NCI-H1105 treated with DMSO at 0.1 percent for 48 hours (cell line): Measurements from ENCODE around the gene COL5A3.
"Not testable (repeated sequence)": the region's sequence is repeated elsewhere in the genome, so short reads cannot be mapped to it uniquely, and the experiment has no call there.

Experiments
- DNase-seq: peaks from one replicate; lab custom pipeline; 2025; lab: John Stamatoyannopoulos, UW

COL5A3 gene

DNA sequence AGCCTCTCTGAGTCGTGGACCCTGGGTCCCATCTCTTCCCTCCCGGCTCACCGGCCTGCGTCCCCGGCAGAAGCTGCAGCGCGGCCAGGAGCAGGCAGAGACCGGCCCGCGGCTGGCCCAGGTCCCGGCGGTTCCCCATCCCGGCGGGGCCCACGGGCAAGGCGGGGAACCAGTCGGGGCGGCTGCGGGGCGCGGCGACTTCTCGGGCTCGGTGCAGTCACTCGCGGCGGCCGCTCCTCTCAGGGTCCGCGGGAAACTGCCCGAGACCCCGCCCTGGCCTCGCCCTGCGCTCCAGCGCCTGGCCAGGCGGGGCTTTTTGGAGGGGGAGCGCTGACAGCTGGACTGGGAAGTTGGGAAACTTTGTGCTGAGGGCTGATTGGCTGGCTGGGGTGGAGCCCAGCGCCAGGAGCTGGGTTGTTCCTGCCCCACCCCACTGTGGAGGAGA is at the start of gene COL5A3:
COL5A3 (minus strand) TSS at position 258 of the 445 bp plus-strand sequence; CDS start at position 139, 119 bp downstream.
- DNase-seq = no peak

DNA sequence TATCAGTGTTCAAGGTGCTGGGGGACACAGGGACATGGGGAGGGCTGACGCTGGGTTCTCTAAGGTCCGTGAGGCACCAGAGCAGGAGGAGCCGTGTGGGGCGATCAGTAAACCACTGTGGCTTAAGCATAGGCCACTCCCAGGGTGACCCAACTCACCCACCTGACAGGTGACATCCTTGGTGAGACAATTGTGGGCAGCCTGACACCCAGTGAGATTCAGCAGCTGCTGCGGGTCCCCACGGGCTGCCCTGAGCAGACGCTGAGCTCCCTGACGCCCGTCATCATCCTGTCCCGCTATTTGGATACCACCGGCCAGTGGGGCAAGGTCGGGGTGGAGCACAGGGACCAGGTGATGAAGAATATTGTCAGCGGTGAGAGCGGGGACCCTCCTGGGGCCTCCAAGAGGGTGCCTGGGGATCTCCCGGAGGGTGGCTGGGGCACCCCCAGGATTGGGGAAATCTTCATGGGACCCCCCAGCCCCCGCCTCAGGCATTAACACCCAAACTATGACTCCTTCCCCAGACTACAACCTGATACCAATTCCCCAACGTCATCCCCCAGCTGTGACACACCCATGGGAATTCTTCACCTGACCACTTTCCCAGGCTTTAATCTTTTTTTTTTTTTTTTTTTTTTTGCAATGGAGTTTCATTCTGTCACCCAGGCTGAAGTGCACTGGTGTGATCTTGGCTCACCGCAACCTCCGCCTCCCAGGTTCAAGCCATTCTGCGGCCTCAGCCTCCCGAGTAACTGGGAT is 42.5 kb upstream of the COL5A3 start:
- DNase-seq = no peak

DNA sequence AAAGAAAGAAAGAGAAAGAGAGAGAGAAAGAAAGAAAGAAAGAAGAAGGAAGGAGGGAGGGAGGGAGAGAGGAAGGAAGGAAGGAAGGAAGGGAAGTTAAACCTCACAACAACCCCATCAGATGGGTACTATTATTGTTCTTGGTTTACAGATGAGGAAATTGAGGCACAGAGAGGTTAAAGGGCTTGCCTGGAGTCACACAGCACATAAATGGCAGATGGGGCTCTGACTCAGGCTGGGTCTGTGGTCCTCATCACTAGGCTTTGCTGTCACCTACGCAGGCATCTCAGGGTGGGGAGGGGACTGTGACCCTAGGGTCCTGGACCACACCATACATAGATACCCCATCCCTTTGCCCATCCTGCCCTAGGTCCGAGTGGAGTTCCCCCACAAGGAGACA is 39.3 kb upstream of the COL5A3 start:
- no peak for DNase-seq

DNA sequence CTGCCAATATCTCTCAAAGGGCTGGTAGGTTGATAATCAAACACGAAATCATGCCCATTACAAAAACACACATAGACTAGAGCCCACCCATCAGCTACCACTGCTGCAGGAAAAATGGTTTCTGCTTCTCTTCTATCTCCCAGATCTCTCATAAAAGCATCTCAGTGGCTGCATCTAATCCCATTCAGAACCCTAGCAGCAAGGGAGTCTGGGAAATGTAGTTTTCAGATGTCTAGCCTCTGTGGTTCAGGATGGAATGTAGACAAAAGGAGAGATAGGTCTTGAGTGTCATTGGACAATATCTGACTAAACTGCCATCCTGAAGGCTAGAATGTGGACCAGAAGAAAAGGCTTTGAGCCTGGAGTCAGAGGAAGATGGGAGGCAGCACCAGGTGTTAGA is 35.1 kb upstream of the COL5A3 start:
- no peak for DNase-seq

DNA sequence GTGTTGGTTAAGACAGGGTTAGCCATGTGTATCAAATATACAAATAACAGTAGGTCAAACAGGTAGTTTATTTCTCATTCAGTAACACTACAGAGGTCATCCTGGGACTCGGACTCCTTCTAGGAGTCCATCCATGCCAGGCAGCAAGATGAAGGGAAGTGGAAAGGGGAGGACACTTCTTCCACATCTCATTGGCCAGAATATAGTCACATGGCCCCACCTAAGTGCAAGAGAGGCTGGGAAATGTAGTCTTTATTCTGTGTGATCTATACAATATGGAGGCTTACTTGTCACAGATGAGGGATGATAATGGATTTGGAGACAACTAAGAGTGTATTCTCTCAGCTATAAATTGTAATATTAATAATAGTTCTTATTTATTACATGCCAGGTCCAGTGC is 34.1 kb upstream of the COL5A3 start:
- peak; percentile 9 for DNase-seq

DNA sequence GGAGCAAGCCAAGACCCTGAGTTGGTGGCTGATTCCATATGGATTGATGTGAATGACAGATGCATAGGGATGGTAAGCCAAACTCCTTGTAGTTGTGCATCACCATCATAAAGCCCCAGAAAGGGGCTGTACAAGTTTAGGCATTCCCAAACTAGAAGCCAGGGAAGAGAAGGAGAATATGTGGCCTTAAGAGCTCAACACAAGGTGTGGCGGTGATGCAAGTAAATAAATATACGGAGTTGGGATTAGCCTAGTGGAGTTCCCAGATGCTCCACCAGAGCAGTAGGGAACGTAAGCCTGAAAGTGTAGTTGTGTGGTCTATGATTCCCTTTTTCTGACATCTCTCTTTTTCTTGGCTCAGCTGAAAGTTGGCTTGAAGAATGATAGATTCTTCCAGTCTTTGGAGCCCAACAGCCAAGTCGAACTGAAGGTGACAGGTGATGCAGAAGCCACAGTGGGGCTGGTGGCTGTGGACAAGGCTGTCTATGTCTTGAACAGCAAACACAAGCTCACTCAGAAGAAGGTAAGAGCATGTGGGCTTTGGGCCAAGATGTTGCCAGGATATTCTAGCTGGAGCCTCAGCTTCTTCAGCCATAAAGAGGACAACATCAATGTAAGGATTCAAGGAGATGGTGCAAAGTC is 33.1 kb upstream of the COL5A3 start:
- DNase-seq = no peak

DNA sequence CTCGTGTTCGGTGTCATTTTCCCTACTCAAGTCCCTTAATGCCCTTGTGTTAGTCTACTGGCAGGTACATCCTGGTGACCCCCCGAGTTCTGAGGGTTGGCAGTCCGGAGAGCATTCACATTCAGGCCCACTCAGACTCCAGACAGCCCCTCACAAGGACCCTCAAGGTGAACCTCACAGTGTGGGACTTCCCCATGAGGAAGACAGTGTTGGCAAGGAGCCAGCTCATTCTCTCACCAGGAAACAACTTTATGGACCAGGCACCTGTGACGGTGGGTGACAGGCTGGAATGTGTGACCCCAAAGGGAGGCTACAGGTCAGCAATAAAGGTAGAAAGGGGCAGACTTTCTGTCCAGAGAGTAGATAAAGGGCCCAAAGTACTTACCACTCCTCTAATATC is 27.5 kb upstream of the COL5A3 start:
- no peak for DNase-seq

DNA sequence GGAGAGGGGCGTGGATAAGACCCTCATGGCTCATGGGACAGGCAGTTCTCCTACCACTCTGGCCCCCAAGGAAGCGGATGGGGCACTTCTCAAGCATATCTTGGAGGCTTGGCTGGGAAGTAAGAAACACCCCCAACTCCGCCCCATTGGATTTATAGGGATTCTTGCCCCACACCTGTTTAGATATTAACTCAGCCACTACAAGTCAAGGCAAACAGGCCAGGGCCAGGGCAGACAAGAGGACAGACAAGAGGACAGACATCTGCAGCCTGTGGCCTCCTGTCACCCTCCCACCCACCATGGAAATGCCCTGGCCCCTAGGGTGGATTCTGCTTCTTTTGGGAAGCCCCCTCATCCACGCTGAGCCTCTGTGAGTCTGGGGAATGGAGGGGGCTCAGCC is 27.1 kb upstream of the COL5A3 start:
- no peak for DNase-seq

DNA sequence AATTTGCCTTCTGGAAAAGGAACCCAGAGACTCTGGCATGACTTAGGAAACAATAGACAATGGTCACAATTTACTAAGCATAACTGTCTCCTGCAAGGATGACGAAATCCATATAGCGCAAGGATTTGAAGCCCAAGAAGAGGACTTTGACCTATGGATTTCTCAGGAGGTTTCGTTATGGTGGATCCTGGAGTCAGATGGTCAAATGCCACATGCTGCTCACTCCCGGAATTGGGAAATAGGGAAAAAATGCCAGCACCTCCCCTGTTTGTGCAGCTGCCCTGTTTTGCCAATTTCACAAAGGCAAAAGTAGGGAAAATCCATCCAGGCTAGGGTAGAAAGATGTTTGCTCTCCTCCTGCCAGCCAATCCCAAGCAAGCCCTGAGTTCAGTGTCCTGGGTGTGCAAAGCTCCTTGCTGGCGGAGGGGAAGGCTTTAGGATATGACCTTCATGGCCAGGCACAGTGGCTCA is 26.3 kb upstream of the COL5A3 start:
- no peak for DNase-seq

DNA sequence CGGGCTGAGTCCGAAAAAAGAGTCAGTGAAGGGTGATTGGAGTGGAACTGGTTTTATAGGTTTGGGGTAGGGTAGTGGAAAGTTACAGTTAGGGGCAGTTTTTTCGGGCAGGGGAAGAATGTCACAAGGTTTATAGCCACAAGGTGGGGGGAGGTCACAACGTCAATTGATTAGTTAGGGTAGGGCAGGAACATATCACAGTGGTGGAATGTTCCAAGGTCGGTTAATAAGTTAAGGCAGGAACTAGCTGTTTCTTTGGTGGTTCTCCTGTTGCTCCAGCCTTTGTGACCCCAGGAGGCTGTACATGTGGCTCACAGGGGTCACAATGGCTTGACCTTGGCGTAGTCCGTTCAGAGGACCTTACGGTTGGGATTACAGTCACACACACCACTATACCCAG is 23.3 kb upstream of the COL5A3 start:
- no peak for DNase-seq

DNA sequence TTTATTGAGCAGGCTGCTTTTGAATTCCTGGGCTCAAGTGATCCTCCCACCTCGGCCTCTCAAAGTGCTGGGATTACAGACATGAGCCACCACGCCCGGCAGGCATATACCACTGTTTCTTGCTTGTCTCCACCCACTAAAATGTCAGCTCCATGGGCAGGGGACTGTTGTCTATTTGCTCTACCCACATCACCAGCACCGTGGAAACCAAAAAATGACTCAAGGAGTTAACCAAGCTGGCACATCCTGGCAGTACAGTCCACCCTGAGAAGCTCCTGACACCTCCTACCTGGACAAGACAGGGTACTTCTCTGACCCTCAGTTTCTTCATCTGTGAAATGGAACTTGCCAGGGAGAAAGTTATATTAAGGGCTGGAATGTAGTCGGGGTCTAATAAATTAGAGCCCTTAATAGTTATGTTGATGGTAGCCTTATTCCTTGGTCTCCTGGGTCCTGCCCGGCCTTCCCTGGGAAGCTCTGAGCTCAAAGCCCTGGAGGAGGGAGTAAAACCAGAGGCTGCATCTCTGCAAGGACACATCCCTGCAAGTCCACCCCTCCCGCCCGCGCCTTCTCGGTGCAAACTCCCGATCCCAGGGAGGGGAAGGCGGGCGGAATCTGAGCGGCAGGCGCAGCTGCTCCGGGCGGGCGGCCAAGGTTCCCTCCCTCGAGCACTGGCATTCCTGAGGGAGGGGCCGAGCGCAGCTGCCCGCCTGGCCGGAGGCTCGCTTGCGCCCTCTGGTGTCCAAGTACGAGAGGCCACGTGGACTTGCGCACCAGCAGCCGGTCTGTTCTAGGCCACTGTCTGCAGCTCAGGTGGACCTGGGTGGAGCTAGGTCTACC is 17.1 kb upstream of the COL5A3 start:
- peak; percentile 95 for DNase-seq

DNA sequence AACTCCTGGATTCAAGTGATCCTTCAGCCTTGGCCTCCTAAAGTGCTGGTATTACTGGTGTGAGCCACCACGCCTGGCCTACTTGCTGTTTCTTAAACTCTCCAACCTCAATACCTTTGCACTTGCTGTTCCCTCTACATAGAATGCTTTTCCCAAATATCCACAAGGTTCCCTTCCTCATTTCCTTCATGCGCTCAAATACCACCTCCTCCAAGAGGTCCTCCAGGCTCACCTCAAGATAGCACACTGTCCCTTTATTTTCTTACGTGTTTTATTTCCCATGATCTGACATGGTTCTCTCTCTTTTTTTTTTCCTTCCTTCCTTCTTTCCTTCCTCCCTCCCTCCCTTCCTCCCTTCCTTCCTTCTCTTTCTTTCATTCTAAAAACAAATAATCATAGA is 16.4 kb upstream of the COL5A3 start:
- no peak for DNase-seq

DNA sequence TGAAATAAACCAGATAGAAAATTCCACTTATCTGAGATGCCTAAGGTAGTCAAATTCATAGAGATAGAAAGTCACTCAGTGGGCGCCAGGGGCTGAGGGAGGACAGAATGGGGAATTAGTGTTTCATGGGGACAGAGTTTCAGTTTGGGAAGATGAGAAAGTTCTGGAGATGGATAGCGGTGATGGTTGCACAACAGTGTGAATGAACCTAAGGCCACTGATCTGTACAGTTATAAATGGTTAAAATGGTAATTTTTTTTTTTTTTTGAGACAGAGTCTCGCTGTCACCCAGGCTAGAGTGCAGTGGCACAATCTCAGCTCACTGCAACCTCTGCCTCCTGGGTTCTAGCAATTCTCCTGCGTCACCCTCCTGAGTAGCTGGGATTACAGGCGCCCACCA is 12.8 kb upstream of the COL5A3 start:
- DNase-seq = not testable (repeated sequence)

DNA sequence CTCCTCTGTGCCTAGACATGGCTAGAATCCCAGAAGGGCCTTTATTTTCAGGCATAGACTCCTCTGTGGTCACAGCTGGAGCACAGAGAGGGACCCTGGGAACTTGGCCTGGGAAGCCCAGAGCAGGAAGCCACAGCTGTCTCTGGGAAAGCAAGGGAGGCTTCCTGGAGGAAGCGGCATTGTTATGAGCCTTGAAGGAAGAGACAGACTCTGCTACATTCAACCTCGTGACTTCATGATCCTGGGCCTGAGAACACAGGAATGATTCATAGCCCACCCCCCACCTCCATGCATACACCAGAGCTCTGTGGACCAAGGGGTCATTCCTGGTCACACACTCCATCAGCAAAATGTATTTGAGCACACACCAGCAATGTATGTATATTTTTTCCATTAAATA is 11.6 kb upstream of the COL5A3 start:
- no peak for DNase-seq

DNA sequence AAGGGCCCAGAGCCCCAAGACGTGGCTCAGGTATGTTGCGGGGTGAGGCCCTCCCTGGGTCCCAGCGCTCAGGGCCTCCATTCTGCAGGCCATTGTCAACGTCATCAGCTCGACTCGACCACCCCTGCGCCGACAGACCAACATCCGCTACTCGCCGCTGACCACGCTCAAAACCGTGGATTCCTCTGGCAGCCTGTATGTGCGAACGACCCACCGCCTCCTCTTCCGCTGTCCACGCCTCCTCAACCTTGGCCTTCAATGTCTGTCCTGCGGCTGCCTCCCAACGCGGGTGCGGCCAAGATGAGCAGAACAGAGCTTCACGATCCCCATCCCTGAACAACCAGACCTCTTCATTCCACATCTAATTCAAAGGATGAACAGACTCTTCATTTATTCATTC is 11.1 kb upstream of the COL5A3 start:
- no peak for DNase-seq

DNA sequence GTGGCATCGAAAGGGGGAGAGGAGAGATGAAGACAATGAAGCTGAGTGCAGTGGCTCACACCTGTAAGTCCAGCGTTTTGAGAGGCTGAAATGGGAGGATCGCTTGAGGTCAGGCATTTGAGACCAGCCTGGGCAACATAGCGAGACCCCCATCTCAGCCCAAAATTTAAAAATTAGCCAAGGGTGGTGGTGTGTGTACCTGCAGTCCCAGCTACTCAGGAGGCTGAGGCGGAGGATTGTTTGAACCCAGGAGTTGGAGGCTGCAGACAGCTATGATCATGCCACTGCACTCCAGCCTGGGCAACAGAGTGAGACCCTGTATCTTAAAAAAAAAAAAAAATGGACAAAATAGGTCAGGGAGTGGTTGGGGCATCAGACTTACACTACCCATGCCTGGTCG is 10.5 kb upstream of the COL5A3 start:
- DNase-seq = no peak

DNA sequence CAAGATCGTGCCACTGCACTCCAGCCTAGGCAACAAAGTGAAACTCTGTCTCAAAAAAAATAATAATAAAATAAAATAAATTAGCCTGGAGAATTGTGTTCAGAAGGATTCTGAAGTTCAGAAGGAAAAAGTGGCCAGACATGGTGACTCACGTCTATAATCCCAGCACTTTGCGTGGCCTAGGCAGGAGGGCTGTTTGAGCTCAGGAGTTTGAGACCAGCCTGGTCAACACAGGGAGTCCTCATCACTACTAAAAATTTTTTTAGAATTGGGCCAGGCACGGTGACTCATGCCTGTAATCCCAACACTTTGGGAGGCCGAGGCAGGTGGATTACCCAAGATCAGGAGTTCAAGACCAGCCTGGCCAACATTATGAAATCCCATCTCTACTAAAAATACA is 8.9 kb upstream of the COL5A3 start:
- no peak for DNase-seq

DNA sequence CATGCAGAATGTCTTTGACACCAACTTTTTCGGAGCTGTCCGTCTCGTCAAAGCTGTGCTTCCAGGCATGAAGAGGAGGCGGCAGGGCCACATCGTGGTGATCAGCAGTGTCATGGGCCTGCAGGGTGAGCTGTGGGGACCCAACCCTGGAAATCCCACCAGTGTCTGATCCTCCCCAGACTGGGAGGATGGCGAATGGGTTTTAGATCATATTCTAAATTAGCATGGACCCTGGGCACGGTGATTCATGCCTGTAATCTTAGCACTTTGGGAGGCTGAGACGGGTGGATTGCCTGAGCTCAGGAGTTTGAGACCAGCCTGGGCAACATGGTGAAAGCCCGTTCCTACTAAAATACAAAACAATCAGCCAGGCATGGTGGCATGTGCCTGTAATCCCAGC is 8.5 kb upstream of the COL5A3 start:
- no peak for DNase-seq

DNA sequence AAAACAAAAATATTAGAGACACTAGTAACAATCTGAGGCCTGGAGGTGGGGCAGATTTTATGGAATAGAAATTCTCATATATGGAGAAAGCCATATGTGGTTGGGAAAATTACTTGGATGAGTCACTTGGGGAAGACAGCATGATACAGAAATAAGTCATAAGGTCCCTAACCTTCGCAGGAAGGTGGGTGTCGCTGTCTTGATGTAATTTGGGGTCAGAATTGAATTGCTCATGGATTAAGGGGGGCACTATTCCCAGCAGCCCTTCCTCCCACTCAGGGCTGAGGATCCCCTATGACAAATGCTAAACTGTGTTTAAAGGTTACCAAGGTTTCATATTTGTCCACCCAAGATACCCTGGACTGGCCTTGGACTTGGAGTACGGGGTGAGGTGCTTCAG is 8.0 kb upstream of the COL5A3 start:
- DNase-seq = no peak

DNA sequence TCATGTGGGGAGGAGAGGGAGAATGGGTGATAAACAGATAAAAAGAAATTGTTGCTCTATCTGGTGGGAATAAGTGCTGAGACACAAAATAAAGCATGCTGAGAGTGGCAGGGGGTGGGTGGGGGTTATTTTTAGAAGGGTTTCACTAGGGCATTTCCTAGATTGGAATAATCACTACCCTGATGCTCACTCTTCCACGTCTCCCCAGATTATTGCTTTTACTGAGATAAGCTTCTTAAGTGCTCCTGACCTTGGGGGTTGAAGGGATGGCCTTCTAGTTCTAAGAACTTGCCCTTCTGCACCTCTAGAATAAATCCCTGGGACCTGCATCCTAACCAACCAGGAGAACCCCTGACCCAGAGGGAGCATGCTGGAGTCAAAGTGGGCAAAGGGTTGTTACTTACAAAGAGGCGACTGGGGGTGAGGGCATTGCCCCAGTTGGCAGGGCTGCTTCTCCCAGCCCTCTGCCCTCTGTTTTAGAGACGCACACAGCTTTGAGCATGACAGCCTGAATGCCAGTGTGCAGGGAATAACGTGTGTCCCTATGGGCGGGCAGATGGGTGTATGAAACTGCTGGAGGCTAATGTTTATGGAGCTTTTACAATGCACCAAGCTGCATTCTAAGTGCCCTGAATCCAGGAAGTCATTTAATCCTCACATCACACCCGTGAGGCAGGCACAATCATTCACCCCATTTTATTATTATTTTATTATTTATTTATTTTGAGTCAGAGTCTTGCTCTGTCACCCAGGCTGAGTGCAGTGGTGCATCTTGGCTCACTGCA is 3.7 kb upstream of the COL5A3 start:
- no peak for DNase-seq

DNA sequence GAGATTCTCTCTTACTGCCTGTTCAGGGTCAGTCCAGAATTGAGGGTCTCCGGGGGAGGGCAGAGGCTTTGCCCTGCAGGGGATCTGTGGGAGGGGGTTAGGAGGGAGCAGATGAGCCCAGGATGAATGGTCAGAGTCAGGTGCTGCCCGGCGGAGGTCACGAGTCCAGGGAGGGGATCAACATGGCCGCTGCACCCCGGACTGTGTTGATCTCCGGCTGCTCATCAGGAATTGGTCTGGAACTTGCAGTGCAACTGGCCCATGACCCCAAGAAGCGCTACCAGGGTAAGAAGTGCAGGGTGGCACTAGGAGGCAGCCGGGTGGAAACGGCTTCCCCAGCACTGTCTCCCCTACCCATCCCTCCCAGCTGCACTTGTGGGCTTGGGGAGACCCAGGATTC is 3.0 kb upstream of the COL5A3 start, which contains the start of gene RDH8:
RDH8 (plus strand) TSS at position 168 of the 400 bp plus-strand sequence; CDS start at position 183, 15 bp downstream.
- DNase-seq = no peak

DNA sequence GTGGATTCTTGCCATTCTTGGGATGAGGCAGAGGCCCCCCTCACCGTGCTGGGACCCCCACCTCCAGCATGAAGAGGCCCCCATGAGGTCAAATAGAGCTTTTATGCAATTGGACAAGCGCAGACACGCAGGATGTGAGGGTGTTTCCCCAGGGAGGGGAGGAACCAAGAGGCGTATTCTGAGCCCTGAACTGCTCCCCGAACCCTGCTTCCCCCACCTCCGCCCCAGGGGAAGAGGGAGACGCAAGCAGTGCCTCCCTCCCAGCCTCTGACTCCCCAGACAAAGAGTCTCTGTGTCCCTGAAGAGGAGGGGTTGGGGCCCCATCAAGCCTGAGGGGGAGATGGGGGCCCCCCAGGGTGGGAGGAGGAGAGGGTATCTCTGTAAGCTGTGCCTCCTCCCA is 1.7 kb upstream of the COL5A3 start:
- DNase-seq = no peak
